ENCODE measurements around the gene SLCO6A1. TPM values are rescaled to one million over a fixed set of nuclear protein-coding genes. Genes with fewer than 3 reads are reported as not detected.

Gene SLCO6A1
- total RNA-seq, 1 donor from 2014 or later = not detected

GRCh38 chr5:102481054-102481715, 17.6 kb downstream of the SLCO6A1 start:
- no peak for DNase-seq (ENCODE audit: extremely low read depth, low read depth, low spot score)

DNA sequence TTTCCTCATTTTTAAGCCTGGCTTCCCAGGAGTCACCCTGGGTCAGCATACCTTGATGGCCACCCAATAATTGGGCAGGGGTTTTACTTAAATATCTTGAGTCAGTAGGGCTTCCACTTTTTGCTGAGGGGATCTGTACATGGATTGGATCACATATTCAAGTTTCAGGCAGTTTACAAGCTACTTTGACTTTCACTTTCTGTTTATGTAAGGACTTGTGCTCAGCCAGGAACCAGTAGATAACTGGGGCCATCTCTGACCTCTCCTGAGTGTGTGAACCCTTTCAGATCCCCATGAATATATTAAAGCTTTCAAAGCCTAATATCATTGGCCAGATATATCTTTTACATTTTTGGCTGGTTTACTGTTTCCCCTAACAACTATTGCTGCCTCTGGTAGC, 45.1 kb downstream of the SLCO6A1 start:
- no peak for DNase-seq (ENCODE audit: extremely low read depth, low read depth, low spot score)

DNA sequence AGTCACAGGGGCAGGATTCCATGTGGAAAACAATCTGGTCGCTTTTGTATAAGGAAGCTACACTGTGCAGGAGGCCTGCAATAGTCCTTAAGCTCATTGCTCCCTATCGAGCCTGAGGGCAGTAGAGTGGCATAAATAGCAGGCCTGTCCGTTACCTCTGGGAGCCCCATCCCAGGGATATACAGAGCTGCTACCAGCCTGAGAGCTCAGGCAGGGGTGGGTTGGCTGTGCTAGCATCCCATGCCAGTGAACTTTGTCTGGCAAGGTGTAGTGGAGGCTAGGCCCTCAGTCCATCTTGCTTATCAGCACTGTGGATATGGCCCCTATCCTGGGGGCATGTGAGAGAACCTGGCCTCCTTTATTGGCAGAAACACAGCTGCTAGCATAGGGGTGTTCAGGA, 47.7 kb downstream of the SLCO6A1 start:
- no peak for DNase-seq (ENCODE audit: extremely low read depth, low read depth, low spot score)

- DNase-seq (ENCODE audit: extremely low read depth, low read depth, low spot score) = no peak
These were observed 48.3 kb downstream of the SLCO6A1 start for GRCh38 chr5:102450313-102450990.

DNA sequence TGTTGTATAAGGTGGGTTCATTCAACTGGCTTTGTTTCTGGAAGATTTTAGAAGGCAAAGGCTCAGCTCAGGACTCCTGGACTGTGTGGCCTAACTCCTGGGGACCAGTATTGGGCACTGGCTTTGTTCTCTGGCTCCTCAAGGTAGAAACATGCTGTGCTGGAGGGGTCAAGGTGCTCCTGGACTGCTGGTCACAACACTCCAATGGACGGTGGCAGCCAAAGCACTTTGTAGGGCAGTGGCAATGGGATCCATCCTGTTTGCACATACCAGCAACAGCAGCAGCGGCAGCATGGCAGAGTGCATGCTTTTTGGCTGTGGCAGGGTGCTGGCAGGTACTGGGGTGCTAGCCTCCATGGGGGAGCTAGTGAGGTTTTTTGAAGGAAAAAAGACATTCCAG, 65.3 kb downstream of the SLCO6A1 start:
- no peak for DNase-seq (ENCODE audit: extremely low read depth, low read depth, low spot score)

GRCh38 chr5:102421647-102422046, 77.2 kb downstream of the SLCO6A1 start:
- no peak for DNase-seq (ENCODE audit: extremely low read depth, low read depth, low spot score)

- DNase-seq (ENCODE audit: extremely low read depth, low read depth, low spot score) = no peak
These were observed 80.3 kb downstream of the SLCO6A1 start for GRCh38 chr5:102418531-102418930.

DNA sequence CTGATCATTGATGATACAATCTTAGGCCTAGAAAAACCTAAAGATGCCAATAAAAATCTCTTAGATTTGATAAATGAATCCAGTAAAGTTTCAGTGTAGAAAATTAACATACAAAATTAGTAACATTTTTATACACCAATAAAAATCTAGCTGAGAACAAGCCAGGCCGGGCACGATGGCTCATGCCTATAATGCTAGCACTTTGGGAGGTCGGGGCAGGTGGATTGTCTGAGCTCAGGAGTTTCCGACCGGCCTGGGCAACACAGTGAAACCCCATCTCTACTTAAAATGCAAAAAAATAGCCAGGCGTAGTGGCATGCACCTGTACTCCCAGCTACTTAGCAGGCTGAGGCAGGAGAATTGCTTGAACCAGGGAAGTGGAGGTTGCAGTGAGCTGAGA, 84.4 kb downstream of the SLCO6A1 start:
- DNase-seq (ENCODE audit: extremely low read depth, low read depth, low spot score) = no peak

- no peak for DNase-seq (ENCODE audit: extremely low read depth, low read depth, low spot score)
These were observed 110.6 kb downstream of the SLCO6A1 start for GRCh38 chr5:102388235-102388634.

GRCh38 chr5:102385365-102385764, 113.4 kb downstream of the SLCO6A1 start:
- DNase-seq (ENCODE audit: extremely low read depth, low read depth, low spot score) = no peak

GRCh38 chr5:102380174-102380573, 118.6 kb downstream of the SLCO6A1 start:
- DNase-seq (ENCODE audit: extremely low read depth, low read depth, low spot score) = no peak

GRCh38 chr5:102375876-102376275, 122.9 kb downstream of the SLCO6A1 start:
- DNase-seq (ENCODE audit: extremely low read depth, low read depth, low spot score) = no peak

DNA sequence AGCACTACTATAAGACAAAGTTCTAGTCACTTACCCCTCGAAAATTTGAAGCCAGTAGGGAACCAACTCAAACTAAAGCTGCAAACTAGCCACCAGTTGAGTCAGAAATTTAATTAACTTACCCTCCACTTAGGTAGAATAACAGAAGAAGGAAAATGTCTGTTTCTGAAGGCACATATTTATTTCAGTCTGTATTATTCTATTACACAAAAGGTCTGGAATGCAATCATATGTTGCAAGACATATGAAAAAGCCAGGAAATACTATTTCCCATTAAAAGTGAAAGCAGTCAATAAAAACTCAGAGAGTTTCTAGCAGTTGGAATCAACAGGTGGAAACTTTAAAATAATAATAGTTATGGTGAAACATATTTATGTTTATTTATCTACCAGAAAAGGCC, 123.5 kb downstream of the SLCO6A1 start:
- no peak for DNase-seq (ENCODE audit: extremely low read depth, low read depth, low spot score)

DNA sequence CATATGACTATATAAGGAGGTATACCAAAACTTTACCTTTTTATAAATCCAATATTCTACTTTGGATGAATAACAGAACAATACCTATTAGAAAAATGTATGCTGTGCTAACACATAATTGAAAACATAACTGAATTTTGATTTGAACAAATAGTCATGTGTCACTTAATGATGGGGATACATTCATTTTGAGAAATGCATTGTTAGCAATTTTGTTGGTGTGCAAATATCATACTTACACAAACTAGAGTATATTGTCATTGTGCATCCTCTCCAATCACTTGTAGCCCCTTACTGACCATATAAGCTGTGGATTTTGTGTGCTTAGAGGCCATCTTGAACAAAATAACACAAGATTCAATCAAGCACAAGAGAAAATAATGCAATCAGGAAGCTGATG, 130.4 kb downstream of the SLCO6A1 start:
- DNase-seq (ENCODE audit: extremely low read depth, low read depth, low spot score) = no peak

DNA sequence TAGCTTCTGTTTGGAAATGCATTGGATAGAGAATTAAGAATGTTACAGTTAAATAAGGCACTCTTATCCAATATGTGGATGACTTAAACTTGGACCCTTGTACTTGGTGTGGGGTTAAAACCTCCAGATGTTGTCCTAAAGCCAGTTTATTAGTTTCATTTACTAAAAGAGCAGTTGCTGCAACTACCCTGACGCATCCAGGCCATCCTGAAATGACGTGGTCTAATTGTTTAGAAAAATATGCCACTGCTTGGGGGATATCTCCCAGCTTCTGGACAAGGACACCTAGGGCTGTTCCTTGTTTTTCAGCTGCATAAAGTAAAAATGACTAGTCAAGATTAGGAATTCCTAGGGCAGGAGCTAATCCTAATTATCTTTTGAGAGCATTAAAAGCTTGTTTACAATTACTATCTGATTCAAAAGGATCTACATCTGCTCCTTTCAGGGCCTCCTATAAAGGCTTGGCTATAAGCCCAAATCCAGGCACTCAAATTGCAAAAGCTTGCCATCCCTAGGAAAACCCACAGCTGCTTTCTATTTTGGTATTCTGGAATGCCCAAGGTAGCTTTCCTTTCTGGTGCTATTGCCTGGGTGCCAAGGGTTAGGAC, 157.0 kb downstream of the SLCO6A1 start:
- DNase-seq (ENCODE audit: extremely low read depth, low read depth, low spot score) = no peak

DNA sequence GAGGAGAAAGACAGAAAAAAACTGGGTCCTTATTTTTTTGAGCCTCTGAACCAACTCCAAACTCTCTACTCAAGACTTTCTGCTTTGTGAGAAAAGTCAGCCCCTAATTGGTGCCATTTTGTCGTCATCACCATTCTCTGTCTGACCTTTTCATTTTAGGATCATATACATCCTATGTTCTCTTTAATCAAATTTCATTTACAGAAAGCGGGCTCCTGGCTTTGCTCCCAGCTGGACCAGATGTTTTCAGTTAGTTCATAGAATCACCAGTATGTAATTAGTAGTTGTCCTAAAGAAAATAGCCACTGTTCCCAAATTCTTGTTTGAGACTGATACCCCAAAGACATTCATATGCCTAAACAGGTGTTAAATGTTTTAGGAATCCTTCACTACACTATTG, 174.1 kb downstream of the SLCO6A1 start:
- DNase-seq (ENCODE audit: extremely low read depth, low read depth, low spot score) = no peak

Other genes with a start within 250 kb of the SLCO6A1 start
- 0.10 and 0.29 TPM in 2 replicates for gene SLCO4C1, start 202.7 kb downstream of the SLCO6A1 start, total RNA-seq

All from glomerular endothelial cell (primary cell).